ENCODE results near the gene RUNX1. TPM values are rescaled to one million over a fixed set of nuclear protein-coding genes. Genes with fewer than 3 reads are reported as not detected.

The RUNX1 gene
- total RNA-seq, 1 experiment from 2014 or later, result 38.2 TPM

GRCh38 chr21:34791776-34792503 is 257.2 kb downstream of the RUNX1 start:
- DNase-seq (ENCODE audit: low spot score), result no peak

- no peak for DNase-seq (ENCODE audit: low spot score)
Measured at GRCh38 chr21:34790834-34791233, 258.3 kb downstream of the RUNX1 start.

DNA sequence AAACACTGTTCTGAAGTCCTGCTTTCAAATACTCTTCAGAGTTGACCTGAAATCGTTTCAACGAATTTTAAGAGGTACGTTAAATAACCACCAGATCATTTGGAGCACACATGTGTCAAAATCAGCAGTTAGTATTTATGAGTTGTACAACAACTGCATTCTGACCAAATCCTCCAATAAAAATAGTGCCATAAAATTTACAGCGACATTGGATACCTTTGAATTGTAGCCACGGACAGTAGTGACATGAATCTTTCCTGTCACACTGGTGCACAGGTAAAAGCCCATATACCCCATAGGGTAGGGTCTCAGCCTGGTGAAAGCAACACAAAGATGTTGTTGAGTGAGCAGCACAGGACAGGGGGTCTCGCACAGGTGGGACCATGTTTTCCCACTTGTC is 258.8 kb downstream of the RUNX1 start:
- DNase-seq (ENCODE audit: low spot score), result no peak

DNA sequence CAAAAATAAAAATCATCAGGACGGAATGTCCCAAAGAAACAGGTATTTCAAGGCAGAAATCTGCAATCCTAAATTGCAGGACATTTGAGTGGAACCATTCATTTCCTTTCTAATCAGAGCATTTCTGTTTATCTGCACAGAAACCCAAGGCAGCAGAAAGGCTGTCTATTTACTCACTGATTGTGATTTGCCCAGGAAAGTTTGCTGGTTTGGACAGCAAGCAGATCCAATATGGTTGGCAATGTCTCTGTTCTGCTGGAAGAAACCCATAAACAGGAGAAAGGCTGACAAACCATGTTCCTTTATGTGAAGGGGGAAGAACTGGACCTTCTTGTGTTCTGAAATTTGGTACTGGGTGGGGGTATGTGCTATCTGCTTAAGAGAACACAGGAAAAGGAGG is 260.2 kb downstream of the RUNX1 start:
- DNase-seq (ENCODE audit: low spot score), result no peak

DNA sequence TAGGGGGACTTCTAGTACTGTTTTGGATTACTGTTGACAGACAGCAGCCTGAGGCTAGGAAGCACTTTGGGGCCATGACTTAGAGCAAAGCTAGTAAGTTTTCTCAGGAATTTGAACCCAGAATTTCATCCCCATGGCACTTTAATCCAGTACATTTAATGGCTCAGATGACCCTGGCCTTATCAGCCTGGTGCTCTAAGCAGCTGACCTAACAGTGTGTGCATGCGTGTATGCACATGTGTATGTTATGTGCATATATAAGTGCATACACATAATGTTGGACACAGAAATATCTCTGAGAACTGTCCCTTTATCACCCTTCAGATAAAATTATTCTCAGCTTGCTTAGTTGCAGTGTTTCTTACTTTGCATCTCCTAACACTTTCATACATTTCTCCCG is 265.3 kb downstream of the RUNX1 start:
- DNase-seq (ENCODE audit: low spot score), result no peak

- DNase-seq (ENCODE audit: low spot score), result no peak
Measured at GRCh38 chr21:34782506-34783360, 266.4 kb downstream of the RUNX1 start.

- no peak for DNase-seq (ENCODE audit: low spot score)
Measured at GRCh38 chr21:34781526-34781925, 267.6 kb downstream of the RUNX1 start.

GRCh38 chr21:34779860-34780259 is 269.2 kb downstream of the RUNX1 start:
- DNase-seq (ENCODE audit: low spot score), result no peak

DNA sequence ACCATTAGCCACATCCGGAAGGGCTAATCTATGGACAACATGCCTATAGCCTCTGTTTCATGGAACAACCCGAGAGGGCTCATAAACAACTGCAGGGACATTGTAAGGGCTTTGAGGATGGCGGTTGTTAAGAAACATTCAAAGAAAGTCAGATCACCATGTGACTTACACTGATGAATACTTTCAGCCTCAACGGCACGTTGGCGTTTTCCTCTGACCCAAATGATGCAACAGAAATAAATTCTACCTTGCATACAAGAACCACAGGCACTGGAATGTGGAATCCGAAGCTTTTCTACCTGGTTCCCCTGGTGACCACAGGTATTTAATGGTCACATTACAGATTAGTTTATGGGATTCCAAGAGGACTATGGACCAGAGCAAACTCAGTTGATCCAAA is 273.3 kb downstream of the RUNX1 start:
- no peak for DNase-seq (ENCODE audit: low spot score)

- DNase-seq (ENCODE audit: low spot score), result no peak
Measured at GRCh38 chr21:34774750-34775149, 274.4 kb downstream of the RUNX1 start.

DNA sequence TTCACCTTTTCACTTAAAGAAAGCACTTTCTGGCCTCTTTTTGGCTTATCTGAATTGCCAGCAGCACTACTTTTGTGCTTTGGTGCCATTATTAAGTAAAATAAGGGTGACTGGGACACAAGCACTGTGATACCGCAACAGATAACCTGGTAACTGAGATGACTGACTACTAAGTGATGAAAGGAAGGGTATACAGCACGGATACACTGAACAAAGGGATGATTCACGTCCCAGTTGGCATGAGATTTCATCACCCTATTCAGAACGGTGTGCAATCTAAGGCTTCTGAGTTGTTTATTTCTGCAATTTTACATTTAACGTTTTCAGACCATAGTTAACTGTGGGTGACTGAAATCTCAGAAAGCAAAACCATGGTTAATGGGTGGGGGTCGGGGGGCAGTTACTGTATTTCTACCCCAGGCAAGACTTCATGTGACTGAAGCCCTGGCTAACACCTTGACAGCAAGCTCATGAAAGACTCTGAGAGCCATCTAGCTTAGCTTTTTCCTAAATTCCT is 277.5 kb downstream of the RUNX1 start:
- DNase-seq (ENCODE audit: low spot score), result peak; percentile 89

- DNase-seq (ENCODE audit: low spot score), result no peak
Measured at GRCh38 chr21:34770576-34770975, 278.5 kb downstream of the RUNX1 start.

GRCh38 chr21:34768326-34768725 is 280.8 kb downstream of the RUNX1 start:
- no peak for DNase-seq (ENCODE audit: low spot score)

DNA sequence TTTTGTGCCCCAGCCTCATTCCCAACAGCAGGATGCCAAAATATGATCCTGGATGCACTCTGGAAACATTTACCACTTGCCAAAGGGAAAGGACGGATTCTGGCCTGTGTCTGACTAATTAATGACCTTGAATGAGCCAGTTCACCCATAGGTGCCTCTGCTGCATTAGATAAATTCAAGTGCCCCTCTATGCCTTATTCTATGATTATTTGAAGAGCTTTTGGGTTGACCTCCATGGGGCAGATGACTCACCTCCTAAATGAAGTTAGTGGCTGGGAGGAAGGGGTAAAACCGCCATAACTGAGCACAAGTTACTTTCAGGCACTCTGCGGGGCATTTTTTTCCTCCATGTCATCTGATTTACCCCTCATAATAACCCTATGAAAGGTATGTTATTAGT is 282.2 kb downstream of the RUNX1 start:
- DNase-seq (ENCODE audit: low spot score), result no peak

GRCh38 chr21:34765619-34766018 is 283.5 kb downstream of the RUNX1 start:
- no peak for DNase-seq (ENCODE audit: low spot score)

DNA sequence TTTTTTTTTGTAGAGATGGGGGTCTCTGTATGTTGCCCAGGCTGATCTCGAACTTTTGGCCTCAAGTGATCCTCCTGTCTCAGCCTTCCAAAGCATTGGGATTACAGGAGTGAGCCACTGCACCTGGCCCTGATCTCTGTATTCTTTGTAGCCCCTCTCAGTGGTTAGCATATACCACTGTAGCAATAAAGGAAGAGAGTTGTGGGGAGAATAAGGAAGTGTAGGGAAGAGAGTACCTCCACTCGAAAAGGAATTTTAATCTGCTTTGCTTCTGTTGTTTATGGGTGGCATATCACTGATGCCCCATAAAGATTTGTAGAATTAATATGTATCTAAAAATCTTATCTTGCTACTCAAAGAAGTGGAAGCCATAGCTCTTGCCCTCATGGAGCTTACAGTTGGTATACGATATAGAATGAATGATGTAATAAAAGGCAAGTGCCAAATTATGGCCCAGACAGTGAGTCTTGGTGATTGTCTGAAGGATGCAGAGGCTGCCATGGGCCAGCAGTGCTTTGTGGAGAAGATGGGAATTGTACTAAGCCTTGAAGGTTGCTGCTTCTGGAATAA is 284.3 kb downstream of the RUNX1 start:
- no peak for DNase-seq (ENCODE audit: low spot score)

DNA sequence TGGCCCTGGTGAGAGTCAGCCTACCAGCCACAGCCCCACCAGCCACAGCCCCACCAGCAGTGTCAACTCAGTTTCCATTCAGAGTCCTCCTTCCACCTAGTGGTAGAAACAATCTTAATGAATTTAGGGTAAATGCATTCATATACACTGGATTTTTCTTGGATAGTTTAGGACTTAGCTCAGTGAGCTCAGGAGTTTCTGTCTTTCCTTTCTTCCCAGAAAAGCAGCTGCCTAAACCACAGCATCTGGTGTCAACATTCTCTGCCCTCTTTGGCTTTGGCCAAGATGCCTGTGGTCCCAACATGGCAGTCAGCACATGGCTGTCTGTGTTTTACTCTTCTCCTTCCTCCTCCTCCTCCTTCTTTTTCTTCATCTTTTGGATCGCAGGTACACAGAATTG is 286.3 kb downstream of the RUNX1 start:
- DNase-seq (ENCODE audit: low spot score), result no peak

DNA sequence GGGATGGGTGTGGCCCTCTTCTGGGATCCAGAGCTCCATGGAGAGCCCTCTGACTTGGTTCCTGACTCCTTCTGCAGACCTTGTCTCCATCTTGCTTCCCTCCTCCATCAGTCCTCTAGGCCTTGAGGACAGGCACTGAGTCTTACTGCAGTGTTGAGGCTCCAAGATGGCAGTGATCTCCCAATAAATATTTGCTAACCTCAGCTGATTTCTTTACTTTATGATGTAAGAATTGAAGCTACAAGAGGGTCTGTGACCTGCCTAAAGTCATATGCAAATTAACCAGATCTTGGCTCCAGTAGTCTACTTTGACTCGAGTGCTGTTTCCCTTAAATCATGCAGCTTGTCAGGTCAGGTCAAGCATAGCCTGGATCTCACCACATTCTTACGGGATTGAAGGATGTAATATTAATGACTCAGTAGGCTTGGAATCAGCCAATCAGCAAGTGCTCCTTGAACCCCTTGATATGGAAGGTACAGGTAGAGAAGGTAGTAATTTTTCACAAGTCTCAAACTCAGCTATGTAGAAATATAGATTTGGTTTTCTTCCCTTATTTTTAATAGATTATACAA is 287.3 kb downstream of the RUNX1 start:
- no peak for DNase-seq (ENCODE audit: low spot score)

- DNase-seq (ENCODE audit: low spot score), result no peak
Measured at GRCh38 chr21:34754690-34755647, 294.1 kb downstream of the RUNX1 start.

GRCh38 chr21:34748862-34749261 is 300.2 kb downstream of the RUNX1 start:
- DNase-seq (ENCODE audit: low spot score), result no peak

All from A172 (cell line).